ENCODE measurements around the gene DAAM2.

GRCh38 chr6:39925191-39925930, 133.2 kb downstream of the DAAM2 start:
- TF ChIP-seq CTCF (IDR thresholded peaks at IDR 0.05): no peak
- TF ChIP-seq POLR2AphosphoS5 (IDR thresholded peaks at IDR 0.05): no peak
- no peak for TF ChIP-seq POLR2A (IDR thresholded peaks at IDR 0.05)

Data from prostate gland (tissue), 2 donors.